ENCODE data around the gene GIMAP6. TPM values are rescaled to one million over a fixed set of nuclear protein-coding genes. Genes with fewer than 3 reads are reported as not detected.

GIMAP6 gene
- total and polyA plus RNA-seq, 2 of the 4 experiments (the other 2 are of a cell fraction): not detected

DNA sequence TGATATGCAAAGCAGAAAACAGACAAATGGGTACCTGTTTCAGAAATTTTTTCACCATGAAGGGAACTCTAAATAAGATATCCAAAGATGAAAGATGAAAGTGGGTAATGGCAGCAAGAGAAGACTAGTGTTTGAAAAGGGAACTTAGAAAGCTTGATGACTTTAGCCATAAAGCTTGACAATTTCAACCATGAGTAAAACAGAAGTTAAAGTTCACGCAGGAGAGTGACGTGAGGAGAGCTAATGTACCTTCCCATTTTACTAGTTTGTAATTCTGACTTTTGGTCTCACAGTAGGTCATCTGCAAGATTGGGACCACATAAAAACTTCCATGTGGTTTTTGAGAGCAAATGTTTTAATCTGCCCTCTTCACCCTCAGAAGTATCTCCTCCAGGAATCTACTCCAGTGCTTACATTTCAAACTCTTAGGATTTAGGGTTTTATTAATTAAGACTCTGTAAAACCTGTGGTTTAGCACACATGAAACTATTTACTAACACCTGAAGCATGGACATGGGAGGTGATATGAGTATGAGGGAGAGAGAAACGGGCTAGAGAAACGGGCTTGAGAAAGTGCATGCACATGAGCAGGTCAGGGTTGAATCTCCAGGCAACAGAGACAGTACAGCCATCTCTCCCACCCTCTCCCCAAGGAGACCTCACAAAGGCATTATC lies 28.9 kb upstream of the GIMAP6 start:
- Histone ChIP-seq H2AFZ (replicated peaks; ENCODE audit: low read length, poor library complexity) (no peak overlapping the region), H2AK5ac (ENCODE audit: low read depth, low read length) (no peak overlapping the region), H4K8ac (ENCODE audit: low read depth in 2 of 2, low read length in 2 of 2) (no peak overlapping the region), H3K9me1 (ENCODE audit: insufficient read depth, low read length) (no peaks in the 10 kb centered on the region), H2BK5ac (ENCODE audit: low read depth, low read length, poor library complexity, severe bottlenecking) (no peak overlapping the region), H2BK20ac (ENCODE audit: low read depth, low read length) (no peak overlapping the region), H3K23ac (ENCODE audit: low read depth, low read length) (no peak overlapping the region), H3K36me3 (ENCODE audit: control insufficient read depth, insufficient read depth, low read length) (no peaks in the 10 kb centered on the region), H3K56ac (ENCODE audit: extremely low read depth, insufficient read depth, low read length) (no peak overlapping the region), H3K4me3 (ENCODE audit: insufficient read depth, low read depth, low read length) (no peak overlapping the region), H3K18ac (ENCODE audit: low read depth, low read length) (no peak overlapping the region), H3K9me3 (ENCODE audit: control insufficient read depth, insufficient read depth, low read length) (peaks cover 13% of the 10 kb centered on the region), H3K27me3 (ENCODE audit: control insufficient read depth, insufficient read depth, low read length) (no peaks in the 10 kb centered on the region), H3K4me2 (ENCODE audit: low read depth, low read length) (no peak overlapping the region), H4K20me1 (ENCODE audit: insufficient read depth, low read length) (no peaks in the 10 kb centered on the region), H3K79me1 (ENCODE audit: low read depth in 1 of 2, low read length in 2 of 2) (no peaks in the 10 kb centered on the region), H3K4ac (ENCODE audit: low read depth, low read length) (no peak overlapping the region), H4K91ac (ENCODE audit: insufficient read depth, low read depth, low read length) (no peak overlapping the region), H2AK9ac (replicated peaks; ENCODE audit: low read depth, low read length, poor library complexity) (no peak overlapping the region), H4K5ac (ENCODE audit: low read depth, low read length) (no peak overlapping the region), H3K14ac (replicated peaks; ENCODE audit: low read depth, low read length) (no peak overlapping the region), H2BK15ac (ENCODE audit: low read depth, low read length) (no peak overlapping the region), H2BK120ac (ENCODE audit: low read depth, low read length) (no peak overlapping the region), H3K9ac (ENCODE audit: low read depth, low read length) (no peak overlapping the region), H3K27ac (ENCODE audit: insufficient read depth, low read length) (no peak overlapping the region), H3K4me1 (ENCODE audit: control insufficient read depth, insufficient read depth, low read length) (no peaks in the 10 kb centered on the region)
- POLR2A ChIA-PET (ENCODE audit: unreplicated experiment): no interaction called here
- dilution Hi-C loops (cut with HindIII; ENCODE audit: low sequenced_read_pairs, unreplicated experiment) (no loop called here), intact Hi-C loops (cut with micrococcal nuclease) (no loop called here), in situ Hi-C loops (cut with MboI; ENCODE audit: low sequenced_read_pairs) (no loop called here)
- ATAC-seq (ENCODE audit: low read depth) (no peak), DNase-seq (no peak)
- TF ChIP-seq RCOR1 (IDR thresholded peaks at IDR 0.05; ENCODE audit: insufficient replicate concordance, low read length): no peak
- TF ChIP-seq MAZ (IDR thresholded peaks at IDR 0.05; ENCODE audit: borderline replicate concordance, low read depth, low read length): no peak
- TF ChIP-seq FOS (IDR thresholded peaks at IDR 0.05; ENCODE audit: low read depth, low read length): no peak
- TF ChIP-seq, protein P1, sequence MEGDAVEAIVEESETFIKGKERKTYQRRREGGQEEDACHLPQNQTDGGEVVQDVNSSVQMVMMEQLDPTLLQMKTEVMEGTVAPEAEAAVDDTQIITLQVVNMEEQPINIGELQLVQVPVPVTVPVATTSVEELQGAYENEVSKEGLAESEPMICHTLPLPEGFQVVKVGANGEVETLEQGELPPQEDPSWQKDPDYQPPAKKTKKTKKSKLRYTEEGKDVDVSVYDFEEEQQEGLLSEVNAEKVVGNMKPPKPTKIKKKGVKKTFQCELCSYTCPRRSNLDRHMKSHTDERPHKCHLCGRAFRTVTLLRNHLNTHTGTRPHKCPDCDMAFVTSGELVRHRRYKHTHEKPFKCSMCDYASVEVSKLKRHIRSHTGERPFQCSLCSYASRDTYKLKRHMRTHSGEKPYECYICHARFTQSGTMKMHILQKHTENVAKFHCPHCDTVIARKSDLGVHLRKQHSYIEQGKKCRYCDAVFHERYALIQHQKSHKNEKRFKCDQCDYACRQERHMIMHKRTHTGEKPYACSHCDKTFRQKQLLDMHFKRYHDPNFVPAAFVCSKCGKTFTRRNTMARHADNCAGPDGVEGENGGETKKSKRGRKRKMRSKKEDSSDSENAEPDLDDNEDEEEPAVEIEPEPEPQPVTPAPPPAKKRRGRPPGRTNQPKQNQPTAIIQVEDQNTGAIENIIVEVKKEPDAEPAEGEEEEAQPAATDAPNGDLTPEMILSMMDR (conservative IDR thresholded peaks at IDR 0.05; ENCODE audit: low read depth, low read length): no peak
- no peak for TF ChIP-seq BHLHE40 (IDR thresholded peaks at IDR 0.05; ENCODE audit: low read depth, low read length)
- TF ChIP-seq CHD1 (IDR thresholded peaks at IDR 0.05; ENCODE audit: low read depth, low read length): no peak
- TF ChIP-seq MXI1 (IDR thresholded peaks at IDR 0.05; ENCODE audit: borderline replicate concordance, low read depth, low read length): no peak
- no peak for TF ChIP-seq RFX5 (IDR thresholded peaks at IDR 0.05; ENCODE audit: low read depth, low read length)
- no peak for TF ChIP-seq CEBPB (IDR thresholded peaks at IDR 0.05; ENCODE audit: low read depth, low read length)
- TF ChIP-seq MAFK (IDR thresholded peaks at IDR 0.05; ENCODE audit: low read depth, low read length): no peak
- TF ChIP-seq POLR2A (IDR thresholded peaks at IDR 0.05; ENCODE audit: low read depth, low read length): no peak
- TF ChIP-seq RAD21 (IDR thresholded peaks at IDR 0.05; ENCODE audit: low read length): no peak
- TF ChIP-seq, protein P2, sequence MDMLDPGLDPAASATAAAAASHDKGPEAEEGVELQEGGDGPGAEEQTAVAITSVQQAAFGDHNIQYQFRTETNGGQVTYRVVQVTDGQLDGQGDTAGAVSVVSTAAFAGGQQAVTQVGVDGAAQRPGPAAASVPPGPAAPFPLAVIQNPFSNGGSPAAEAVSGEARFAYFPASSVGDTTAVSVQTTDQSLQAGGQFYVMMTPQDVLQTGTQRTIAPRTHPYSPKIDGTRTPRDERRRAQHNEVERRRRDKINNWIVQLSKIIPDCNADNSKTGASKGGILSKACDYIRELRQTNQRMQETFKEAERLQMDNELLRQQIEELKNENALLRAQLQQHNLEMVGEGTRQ (IDR thresholded peaks at IDR 0.05; ENCODE audit: low read depth, low read length): no peak
- TF ChIP-seq SMC3 (IDR thresholded peaks at IDR 0.05; ENCODE audit: low read depth, low read length): no peak
- TF ChIP-seq, protein P3, sequence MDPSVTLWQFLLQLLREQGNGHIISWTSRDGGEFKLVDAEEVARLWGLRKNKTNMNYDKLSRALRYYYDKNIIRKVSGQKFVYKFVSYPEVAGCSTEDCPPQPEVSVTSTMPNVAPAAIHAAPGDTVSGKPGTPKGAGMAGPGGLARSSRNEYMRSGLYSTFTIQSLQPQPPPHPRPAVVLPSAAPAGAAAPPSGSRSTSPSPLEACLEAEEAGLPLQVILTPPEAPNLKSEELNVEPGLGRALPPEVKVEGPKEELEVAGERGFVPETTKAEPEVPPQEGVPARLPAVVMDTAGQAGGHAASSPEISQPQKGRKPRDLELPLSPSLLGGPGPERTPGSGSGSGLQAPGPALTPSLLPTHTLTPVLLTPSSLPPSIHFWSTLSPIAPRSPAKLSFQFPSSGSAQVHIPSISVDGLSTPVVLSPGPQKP (IDR thresholded peaks at IDR 0.05; ENCODE audit: borderline replicate concordance, low read depth, low read length): no peak
- TF ChIP-seq NFE2L2 (IDR thresholded peaks at IDR 0.05; ENCODE audit: low read depth, low read length): no peak
- no TSS peak for BruUV-seq (replicated peaks)
- whole genome bisulfite sequencing, 2 experiments (ENCODE audit: extremely low coverage in 2 of 2, insufficient read length in 1 of 2): no CpG with 5 or more reads among the region's 4 CpGs
- CTCF ChIA-PET: no interaction called here
